GM12891 (cell line): ENCODE data around the gene DOCK11.

Experiments used
- POLR2A ChIP-seq: IDR thresholded peaks from 2 replicates; pipeline ENCODE4 v1.6.1; 2011; ENCODE audit warnings: low read depth, low read length, control low read depth
- POLR2AphosphoS5 ChIP-seq: IDR thresholded peaks from 2 replicates; pipeline ENCODE4 v1.6.1; 2011; ENCODE audit warnings: low read depth, low read length, control low read depth
- SPI1 ChIP-seq: IDR thresholded peaks from 2 replicates; pipeline ENCODE4 v1.6.1; 2011; ENCODE audit warnings: low read depth, low read length, control low read depth
- TAF1 ChIP-seq: IDR thresholded peaks from 2 replicates; pipeline ENCODE4 v1.6.1; 2011; ENCODE audit warnings: low read depth, low read length, control low read depth

DNA sequence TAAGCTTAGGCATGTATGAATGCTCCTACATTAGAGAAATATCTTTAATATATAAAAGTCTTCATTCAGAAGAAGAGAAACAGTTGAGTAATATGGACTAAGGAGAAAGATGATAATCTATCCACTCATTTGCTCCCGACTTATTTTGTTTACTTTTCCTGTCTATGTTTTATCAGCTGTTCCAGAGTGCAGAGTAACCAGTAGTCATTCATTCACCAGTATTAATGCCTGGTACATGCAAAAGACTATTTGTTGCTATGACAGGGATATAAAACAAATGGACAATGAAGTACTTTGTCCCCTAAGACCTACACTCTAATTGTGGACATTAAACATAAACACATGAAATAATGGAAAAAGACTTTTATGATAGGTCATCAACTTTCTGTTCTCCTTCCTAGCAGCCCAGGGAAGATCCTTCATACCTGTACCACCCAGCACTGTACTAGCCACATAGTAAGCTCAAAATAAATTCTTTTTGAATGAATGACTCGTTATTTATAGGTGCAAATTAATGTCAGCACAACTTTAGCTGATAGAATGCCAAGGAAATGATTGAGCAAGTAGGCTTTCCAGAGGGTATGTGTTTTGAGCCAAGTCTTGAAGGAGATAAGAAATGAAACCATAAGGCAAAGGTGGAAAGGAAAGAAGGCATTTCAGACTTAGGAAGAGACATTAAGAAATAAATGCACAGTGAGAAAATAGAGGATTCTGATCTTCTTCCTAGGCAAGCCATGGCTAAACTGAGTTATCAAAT lies 186.8 kb downstream of the DOCK11 start:
- no peak for TF ChIP-seq POLR2A
- TF ChIP-seq POLR2AphosphoS5: no peak
- no peak for TF ChIP-seq TAF1
- no peak for TF ChIP-seq SPI1
